Gastroesophageal sphincter (tissue), 3 donors: ENCODE data around the gene MSRB1.

Source experiments
- EP300 ChIP-seq: sonication (generic); formaldehyde crosslinking; IDR thresholded peaks from one replicate; pipeline ENCODE4 v1.6.1; 2017; ENCODE audit warnings: antibody characterized with exemption, mild to moderate bottlenecking
- POLR2A ChIP-seq, 2 donors: fragments of 450-650 bp; IDR thresholded peaks; one replicate each; pipeline ENCODE4 v1.6.1; 2017; ENCODE audit warnings: antibody characterized with exemption in 2 of 2, mild to moderate bottlenecking in 2 of 2, moderate library complexity in 1 of 2
- POLR2AphosphoS5 ChIP-seq: sonication (generic); formaldehyde crosslinking; IDR thresholded peaks from one replicate; pipeline ENCODE4 v1.6.1; 2017; ENCODE audit warnings: antibody characterized with exemption
- TF ChIP-seq, protein P1 (sequence below), 4 experiments: fragments of 200-600 bp in 2 of 4; fragments of 450-650 bp in 2 of 4; sonication (generic) in 1 of 4; IDR thresholded peaks; one replicate each; pipeline ENCODE4 v1.5.1; 2017 to 2019; ENCODE audit warnings: antibody characterized with exemption in 4 of 4, mild to moderate bottlenecking in 2 of 4, moderate library complexity in 2 of 4

DNA sequence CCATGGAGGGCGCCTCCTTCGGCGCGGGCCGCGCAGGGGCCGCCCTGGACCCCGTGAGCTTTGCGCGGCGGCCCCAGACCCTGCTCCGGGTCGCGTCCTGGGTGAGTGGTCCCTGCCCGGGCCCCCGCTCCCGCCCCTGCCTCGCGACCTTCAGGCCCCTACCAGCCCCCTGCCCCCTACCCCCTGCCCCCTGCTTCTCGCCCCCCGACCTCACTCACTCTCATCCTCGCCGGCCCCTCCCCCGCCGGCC is 47.0 kb upstream of the MSRB1 start:
- TF ChIP-seq, protein P1, sequence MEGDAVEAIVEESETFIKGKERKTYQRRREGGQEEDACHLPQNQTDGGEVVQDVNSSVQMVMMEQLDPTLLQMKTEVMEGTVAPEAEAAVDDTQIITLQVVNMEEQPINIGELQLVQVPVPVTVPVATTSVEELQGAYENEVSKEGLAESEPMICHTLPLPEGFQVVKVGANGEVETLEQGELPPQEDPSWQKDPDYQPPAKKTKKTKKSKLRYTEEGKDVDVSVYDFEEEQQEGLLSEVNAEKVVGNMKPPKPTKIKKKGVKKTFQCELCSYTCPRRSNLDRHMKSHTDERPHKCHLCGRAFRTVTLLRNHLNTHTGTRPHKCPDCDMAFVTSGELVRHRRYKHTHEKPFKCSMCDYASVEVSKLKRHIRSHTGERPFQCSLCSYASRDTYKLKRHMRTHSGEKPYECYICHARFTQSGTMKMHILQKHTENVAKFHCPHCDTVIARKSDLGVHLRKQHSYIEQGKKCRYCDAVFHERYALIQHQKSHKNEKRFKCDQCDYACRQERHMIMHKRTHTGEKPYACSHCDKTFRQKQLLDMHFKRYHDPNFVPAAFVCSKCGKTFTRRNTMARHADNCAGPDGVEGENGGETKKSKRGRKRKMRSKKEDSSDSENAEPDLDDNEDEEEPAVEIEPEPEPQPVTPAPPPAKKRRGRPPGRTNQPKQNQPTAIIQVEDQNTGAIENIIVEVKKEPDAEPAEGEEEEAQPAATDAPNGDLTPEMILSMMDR (IDR thresholded peaks at IDR 0.05), result no peak
- TF ChIP-seq POLR2AphosphoS5 (no peak), POLR2A (IDR thresholded peaks at IDR 0.05) (no peak), EP300 (no peak)
